DMS 273 (cell line): ENCODE measurements around the gene CTSF.
A peak's percentile ranks its signal among the peaks of the same experiment; 100 is the strongest.
"Not testable (repeated sequence)": the region's sequence is repeated elsewhere in the genome, so short reads cannot be mapped to it uniquely, and the experiment has no call there.

Experiments used
- DNase-seq: peaks from one replicate; lab custom pipeline; 2025; ENCODE audit not compliant: unreplicated experiment; lab: John Stamatoyannopoulos, UW

CTSF gene

DNA sequence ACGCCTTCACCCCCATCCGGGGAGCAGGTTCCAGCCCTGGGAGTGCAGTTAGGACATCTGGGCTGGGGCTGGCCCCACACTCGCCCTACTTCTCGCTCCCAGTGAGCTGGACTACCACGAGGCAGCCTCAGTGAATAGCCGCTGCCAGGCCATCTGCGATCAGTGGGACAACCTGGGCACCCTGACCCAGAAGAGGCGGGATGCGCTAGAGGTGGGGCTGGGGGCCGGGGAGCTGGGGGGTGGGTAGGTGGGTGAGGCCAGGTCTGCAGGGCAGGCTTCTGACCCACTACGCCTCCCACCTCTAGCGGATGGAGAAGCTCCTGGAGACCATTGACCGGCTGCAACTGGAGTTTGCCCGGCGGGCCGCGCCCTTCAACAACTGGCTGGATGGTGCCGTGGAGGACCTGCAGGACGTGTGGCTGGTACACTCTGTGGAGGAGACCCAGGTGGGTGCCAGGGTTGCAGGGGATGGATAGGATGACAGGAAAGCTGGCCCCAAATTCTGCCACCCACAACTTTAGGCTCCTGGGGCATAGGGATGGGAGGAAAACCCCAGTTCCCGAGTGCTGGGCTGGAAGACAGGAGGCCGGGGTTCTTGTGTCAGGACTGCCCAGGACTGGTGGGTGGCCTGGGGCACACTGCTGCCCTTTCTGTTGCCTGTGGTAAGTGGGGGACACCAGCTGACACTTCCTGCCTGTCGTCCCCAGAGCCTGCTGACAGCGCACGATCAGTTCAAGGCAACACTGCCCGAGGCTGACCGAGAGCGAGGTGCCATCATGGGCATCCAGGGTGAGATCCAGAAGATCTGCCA lies 8.3 kb downstream of the CTSF start:
- DNase-seq = no peak

DNA sequence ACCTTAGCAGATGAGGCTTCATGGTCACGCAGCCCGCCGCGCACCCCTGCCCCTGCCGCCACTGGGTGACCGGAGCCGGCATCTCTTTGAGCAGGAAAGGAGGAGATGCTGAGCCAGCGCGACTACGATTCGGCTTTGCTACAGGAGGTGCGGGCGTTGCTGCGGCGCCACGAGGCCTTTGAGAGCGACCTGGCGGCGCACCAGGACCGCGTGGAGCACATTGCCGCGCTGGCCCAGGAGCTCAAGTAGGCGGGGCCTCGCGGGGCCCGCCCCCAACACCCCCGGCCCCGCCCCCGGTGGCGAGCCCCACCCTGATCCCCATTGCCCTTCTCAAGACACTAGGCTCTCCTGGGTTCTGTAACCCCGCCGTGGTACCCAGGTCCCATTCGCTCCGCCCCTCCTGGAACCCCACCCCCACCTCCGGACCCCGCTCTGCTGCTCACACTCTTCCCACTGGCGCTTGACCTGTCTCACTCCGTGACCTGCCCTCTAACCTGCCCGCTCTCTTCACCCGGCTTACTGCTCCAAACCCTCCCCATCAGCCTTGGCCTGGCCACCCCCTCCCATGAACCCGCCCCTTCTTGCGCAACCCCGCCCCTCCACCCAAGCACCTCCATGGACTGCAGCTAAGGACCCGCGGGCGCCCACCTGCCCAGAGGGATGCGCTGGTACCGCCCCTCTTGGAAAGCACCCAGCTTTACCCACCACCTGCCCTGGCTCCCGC lies 9.1 kb downstream of the CTSF start:
- DNase-seq = no peak

DNA sequence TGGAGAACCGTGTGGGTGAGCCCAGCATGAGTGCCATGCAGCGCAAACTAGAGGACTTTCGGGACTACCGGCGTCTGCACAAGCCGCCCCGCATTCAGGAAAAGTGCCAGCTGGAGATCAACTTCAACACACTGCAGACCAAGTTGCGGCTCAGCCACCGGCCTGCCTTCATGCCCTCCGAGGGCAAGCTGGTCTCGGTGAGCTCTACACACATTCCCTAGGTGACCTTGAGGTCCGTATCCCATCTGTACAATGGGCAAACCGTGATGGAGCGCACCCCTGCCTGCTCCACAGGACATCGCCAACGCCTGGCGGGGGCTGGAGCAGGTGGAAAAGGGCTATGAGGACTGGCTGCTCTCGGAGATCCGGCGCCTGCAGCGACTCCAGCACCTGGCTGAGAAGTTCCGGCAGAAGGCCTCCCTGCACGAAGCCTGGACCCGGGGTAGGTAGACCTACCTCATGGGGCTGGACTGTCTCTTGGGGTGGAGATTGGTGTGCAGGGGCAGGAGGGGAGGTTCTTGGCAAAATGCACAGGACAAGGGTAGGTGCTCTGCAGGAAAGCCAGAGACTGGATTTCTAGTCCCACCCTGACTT lies 10.6 kb downstream of the CTSF start:
- DNase-seq = peak; percentile 64

DNA sequence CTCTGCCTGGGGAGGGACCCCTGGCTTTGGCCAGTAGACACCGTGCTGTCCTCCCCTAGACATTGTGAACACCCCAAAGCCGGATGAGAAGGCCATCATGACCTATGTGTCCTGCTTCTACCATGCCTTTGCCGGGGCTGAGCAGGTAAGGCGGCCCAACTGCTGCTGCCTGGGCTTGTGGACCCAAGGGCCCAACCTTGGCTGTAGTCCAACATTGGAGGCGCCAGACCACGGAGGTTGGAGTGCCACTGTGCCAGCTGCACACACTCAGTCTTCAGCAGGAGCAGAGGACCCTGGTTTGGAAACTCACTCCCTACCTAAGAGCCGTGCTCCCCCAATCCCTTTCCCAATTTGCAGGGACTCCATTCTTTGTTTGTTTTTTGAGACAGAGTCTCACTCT lies 12.3 kb downstream of the CTSF start:
- DNase-seq = no peak

DNA sequence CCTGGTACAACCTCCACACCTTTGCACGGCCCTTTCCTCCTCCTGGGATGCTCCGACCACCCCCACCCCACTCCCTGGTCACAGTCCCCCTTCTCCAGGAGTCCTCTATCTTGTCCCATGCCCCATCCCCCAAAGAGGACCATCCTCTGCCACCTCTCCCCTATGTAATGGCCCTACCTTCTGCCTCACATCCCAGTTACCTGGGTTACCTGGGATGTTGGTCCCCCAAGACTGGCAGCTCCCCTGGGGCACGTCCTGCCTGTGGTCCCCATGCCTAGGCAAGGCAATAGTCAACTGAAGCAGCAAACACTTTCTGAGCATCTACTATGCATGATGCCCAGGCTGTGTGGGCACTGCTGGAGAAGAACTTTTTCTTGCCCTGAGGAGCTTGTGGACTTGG lies 13.0 kb downstream of the CTSF start:
- DNase-seq = no peak

DNA sequence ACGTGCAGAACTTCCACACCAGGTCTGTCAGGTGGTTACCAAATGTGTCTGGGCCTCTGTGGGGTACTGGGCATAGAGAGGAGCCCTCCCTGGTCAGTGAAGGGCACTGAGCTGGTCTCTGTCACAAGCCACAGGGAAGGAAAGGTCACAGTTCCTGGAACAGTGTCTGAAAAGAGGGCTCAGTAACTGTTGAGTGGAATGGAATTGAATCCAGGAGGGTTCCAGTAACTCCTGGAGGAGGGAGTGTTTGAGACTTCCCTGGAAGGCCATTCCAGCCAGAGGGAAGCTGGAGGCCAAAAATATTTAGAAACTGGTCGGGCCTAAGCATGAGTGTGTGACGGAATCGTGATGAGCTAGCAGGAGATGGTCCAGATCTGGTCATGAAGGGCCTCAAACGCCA lies 13.8 kb downstream of the CTSF start:
- DNase-seq = no peak

DNA sequence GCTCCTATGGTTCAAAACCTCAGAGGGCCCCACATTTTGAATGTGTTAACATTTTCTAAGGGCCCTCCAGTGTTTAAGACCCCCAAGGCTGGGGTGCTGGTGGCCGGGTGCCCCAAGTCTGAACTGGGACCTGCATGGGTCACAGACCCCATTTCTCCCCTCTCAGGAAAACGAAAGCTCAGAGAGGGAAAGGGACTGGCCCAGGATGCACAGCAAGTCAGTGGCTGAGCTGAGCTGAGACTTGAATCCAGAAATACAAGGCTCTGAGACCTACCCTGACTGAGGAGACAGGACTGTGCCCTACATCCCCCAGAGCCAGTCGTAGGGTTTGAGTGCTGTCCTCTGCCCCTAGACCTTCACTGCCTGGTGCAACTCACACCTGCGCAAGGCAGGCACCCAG lies 17.5 kb downstream of the CTSF start:
- DNase-seq = no peak

DNA sequence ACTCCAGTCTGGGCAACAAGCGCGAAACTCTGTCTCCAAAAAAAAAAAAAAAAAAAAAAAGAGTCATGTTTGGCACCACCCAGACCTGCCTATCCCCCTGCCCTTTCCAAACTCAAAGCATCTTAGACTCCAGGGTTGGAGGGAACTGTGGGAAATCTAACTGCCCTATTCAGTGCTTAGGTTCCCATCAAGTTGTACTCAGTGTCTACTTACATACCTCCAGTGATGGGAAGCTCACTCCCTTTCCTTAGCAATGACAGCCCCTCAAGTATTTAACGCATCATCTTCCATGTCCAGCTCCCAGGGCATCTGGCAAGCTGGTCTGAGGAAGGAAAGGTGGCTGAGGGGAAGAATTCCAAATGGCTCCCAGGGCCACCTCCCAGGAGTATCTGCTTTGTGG lies 18.7 kb downstream of the CTSF start:
- DNase-seq = no peak

DNA sequence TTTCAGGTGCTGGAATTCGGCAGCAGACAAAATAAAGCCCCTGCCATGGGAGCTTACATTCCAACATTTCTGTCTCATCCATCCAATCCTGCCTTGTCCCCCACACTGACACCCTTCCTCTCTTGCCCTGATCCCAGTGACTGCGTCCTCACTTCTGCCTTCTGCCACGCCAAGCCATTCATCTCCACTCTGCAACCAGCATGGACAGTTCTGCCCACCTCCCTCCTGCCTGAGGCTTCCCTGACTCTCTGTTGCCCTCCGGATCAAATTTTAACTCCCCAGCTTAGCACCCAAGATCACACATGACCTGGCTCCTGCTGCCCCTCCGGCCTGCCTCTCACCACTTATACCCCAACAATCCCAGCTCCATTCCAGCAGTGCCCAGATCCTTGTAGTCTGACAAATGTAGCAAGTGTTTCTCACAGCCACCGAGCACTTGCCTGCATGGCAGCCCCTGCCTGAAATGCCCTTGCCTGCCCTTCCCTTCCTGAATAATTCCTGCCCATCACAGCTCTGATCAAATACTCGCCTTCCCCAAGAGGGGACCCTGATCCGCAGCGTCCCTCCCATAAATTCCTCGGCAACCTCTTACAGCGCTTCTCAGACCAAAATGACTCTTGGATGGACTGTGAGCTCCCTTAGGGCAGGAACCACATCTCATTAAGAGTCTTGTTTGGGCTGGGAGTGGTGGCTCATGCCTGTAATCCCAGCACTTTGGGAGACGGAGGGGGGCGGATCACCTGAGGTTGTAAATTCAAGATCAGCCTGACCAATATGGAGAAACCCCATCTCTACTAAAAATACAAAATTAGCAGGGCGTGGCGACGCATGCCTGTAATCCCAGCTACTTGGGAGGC lies 19.4 kb downstream of the CTSF start:
- DNase-seq = no peak

DNA sequence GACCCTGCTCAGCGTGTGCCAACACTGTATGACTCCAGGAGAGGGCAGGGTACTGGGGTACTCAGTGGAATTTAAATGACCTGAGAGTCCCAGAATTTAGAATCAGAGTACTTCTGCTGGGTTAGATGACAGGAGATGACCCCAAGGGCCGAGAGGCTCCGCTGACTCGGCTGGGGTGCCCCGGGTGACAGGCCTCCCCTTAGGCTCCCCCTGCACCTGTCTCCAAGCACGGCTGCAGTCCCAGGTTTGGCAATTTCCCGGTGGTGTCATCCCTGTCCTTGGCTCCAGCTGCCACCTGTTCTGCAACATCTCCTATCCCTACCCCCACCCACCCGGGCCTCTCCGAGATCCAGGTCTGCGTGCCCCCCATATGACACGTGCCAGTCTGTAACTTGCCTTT lies 20.4 kb downstream of the CTSF start:
- DNase-seq = peak; percentile 33

DNA sequence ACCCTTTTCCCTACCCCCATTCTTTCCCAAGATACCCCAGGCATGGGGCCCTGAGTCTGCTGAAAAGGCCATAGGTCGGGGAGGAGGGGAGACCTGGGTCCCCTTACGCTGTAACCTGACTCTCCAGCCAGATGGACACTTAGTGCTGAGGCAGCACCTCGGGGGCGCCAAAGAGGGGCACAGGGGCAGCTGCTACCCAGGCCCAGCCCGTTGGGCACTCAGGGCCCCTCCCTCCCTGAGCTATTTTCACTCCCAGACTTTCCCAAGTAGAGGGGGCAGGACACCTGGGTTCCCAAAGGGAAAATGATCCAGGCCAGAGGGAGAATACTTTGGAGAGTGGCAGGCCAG lies 20.8 kb downstream of the CTSF start:
- peak; percentile 52 for DNase-seq

DNA sequence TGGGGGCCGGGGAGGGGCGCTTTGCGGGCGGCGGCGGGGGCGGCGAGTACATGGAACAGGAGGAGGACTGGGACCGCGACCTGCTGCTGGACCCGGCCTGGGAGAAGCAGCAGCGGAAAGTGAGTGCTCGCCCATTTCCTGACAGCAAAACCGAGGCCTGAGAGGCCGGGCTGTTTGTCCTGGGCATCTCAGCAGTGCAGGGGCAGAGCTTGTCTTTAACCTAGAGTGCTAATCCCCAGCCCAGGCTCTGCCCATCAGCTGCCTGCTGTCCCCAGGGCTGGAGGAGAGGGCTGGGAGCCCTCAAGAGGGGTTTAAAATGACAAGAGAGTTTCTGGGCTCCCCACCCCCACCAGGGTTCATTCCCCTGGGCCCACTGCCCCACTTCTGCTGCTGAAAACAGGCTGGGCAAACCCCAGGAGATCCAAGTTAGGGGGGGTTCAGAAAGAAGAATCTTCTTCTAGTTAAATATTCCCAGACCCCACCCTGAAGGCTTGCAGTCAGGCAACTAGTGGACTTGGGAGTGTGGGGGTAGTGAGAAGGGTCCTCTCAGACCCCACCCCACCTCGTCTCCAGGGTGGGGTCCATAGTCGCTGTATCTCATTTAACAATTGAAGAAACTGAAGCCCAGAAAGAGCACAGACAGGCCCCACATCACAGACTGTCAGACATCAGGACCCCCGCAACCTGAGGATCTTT lies 21.3 kb downstream of the CTSF start:
- peak; percentile 39 for DNase-seq

DNA sequence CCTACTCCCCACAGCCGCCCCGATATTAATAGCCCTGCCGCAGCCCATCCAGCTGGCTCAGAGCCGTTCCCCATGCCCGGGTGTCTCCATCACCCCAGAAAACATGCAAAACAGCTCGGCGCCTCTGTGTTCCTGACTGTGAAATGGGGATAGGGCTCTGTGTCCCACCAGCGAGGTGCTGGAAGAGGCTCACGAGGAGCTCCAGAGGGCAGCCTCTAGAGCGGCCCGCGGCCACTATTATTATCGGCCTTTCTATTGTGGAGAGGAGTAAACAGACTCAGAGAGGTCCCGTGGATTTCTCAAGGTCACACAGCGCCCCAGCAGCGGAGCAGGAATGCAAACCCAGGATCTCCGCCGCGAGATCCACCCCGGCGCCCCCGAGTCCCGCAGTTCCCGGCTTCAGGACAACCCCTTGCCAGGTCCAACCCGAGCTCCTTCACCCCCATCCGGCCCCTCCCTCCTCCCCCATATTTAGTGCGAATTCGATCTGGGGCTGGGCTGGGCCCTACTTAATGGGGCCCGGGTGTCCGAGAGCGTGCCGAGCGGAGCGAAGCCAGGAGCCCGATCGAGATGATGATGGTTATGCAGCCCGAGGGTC lies 21.9 kb downstream of the CTSF start, which contains the start of gene ACTN3:
Gene ACTN3, plus strand, starts transcription at position 536 of the 598 bp plus-strand sequence. Its CDS starts 35 bp downstream, at position 571.
- peak; percentile 53 for DNase-seq

DNA sequence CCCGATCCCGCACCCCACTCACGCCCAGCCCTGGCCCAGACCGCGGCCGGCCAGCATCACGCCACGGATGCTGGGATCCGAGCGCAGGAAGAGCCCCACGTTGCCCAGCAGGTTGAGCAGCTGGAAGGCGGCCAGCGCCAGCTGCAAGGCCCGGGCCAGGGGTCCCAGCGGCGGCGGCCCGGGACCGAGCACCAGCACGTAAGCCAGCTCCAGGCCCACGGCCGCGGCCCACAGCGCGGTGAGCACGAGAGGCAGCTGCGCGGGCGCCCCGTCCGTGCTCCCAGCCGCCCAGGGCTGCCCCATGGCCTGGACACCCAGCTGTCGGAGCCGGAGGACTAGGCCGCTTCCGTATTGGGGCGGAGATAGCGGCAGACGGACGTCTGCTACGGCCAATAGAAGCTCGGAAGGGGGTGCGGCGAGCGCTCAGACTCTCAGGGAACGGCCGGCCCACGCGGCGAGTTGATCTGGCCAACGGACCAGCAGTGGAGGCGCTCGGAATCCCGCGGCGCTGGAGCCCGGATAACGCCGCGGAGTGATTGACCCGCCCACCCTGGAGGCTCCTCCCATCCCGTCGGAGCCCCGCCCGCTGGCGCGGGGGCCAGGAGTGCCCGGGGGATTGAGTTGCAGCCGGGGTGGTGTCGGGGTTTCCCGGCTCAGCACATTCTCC lies 22.6 kb downstream of the CTSF start, which contains the start of gene ZDHHC24:
Gene ZDHHC24, minus strand, starts transcription at position 348 of the 667 bp plus-strand sequence. Its CDS starts 45 bp downstream, at position 303.
- peak; percentile 97 for DNase-seq

DNA sequence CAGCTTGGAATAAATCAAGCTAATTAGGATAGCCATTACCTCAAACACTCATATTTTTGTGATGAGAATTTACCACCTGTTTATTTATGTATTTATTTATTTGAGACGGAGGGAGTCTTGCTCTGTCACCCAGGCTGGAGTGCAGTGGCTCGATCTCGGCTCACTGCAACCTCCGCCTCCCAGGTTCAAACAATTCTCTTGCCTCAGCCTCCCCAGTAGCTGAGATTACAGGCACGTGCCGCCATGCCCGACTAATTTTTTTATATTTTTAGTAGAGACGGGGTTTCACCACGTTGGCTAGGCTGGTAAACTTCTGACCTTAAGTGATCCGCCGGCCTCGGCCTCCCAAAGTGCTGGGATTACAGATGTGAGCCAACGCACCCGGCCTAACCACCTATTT lies 23.5 kb downstream of the CTSF start:
- DNase-seq = not testable (repeated sequence)

DNA sequence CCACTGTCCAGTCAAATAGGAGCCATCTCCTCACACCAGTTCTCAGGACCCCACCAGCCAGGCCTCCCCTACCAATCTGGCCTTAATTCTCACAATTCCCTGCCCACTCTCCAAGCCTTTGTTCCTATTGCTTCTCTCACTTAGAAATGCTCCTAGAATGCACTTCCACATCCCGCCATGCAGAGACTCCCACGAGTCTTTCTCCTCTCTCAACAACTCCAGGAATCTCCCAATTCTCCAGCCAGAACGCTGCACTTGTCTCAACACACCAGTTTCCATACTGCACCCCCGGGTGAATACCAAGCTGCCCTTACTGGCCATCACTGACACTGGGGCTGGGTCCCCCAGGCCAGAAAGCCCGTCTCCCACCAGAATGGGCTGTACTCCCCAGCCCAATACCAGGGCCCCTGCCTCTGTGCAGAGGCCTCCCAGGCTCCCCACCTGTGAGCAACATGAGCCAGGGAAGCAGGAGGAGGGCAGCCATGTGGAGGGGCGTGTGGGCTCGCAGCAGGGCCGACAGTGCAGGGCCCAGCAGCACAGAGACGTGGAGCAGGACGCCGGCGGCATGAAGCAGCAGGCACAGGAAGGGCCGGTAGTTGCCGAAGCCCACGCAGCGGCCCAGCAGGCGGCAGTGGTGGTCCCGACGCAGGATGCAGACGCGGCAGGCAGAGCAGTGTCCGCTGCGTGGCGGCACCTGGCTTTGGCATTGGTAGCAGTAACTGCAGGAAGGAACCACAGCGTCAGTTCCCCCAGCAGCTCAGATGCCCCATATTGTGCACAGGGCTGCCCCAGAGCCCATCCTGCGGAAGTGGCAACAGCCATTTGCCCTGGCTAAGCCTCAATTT lies 24.9 kb downstream of the CTSF start:
- DNase-seq = no peak

DNA sequence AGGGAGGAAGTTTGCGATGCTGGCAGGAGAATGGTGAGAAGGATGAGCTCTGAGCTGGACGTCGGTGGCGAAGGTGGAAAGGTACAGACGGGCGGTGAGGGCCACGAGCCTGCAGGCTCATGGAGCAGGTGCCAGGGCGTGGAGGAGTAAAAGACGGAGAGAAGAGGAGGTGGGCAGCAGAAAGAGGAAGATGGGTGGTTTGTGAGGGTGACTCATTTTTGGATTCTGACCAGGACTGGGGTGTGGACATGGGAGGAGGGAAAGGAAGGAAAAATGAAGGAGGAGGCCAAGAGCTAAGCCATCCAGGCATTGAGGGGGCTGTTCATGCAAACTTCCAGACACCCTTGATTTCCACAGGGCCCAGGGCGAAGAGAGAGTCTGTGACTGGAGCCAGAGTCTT lies 26.0 kb downstream of the CTSF start:
- DNase-seq = no peak

DNA sequence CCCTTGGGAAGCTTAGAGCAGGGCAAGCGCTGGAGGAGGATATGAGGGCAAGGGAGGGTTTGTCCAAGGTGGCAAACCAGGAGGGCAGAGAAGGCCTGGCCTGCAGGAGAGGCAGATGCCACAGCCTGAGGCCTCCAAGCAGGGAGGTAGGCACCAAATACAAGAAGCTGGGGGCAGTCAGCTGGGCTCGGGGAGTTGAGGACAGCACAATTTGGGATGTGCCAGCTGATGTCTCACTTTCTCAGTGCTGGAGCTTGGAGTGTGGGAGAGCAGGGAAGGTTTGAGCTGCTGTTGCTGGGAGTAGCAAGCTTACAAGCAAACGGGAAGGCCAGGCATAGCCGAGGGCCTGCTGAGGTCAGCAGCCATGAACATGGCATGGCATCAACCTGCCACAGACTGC lies 26.5 kb downstream of the CTSF start:
- DNase-seq = no peak

DNA sequence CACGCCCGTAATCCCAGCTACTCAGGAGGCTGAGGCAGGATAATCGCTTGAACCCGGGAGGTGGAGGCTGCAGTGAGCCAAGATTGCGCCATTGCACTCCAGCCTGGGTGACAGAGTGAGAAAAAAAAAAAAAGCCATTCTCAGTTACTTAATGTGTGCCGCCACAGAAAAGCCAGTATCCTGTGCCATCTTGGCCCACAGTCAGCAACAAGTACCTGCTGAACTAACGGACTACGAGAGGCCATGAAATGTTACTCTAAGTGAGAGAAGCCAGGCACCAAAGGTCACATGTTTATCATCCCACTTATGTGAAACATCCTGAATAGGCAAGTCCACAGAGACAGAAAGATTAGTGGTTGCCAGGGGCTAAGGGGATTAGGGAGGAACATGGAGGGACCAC lies 27.8 kb downstream of the CTSF start:
- not testable (repeated sequence) for DNase-seq
